Thyroid gland (tissue), 4 donors: ENCODE data around the gene DIS3L2.

ENCODE experiments used
- POLR2A ChIP-seq, 2 donors: fragments of 450-650 bp; IDR thresholded peaks; one replicate each; pipeline ENCODE4 v1.6.1; 2017; ENCODE audit warnings: antibody characterized with exemption in 2 of 2, mild to moderate bottlenecking in 2 of 2, moderate library complexity in 1 of 2
- TF ChIP-seq, protein P1 (sequence below), 6 experiments: fragments of 200-600 bp in 3 of 6; fragments of 450-650 bp in 3 of 6; sonication (generic) in 3 of 6; IDR thresholded peaks; one replicate each; pipeline ENCODE4 v1.5.1; 2016 to 2019; ENCODE audit warnings: antibody characterized with exemption in 6 of 6, mild to moderate bottlenecking in 2 of 6, inconsistent platforms in 1 of 6, moderate library complexity in 1 of 6

- TF ChIP-seq, protein P1, sequence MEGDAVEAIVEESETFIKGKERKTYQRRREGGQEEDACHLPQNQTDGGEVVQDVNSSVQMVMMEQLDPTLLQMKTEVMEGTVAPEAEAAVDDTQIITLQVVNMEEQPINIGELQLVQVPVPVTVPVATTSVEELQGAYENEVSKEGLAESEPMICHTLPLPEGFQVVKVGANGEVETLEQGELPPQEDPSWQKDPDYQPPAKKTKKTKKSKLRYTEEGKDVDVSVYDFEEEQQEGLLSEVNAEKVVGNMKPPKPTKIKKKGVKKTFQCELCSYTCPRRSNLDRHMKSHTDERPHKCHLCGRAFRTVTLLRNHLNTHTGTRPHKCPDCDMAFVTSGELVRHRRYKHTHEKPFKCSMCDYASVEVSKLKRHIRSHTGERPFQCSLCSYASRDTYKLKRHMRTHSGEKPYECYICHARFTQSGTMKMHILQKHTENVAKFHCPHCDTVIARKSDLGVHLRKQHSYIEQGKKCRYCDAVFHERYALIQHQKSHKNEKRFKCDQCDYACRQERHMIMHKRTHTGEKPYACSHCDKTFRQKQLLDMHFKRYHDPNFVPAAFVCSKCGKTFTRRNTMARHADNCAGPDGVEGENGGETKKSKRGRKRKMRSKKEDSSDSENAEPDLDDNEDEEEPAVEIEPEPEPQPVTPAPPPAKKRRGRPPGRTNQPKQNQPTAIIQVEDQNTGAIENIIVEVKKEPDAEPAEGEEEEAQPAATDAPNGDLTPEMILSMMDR (IDR thresholded peaks at IDR 0.05): no peak
- no peak for TF ChIP-seq POLR2A (IDR thresholded peaks at IDR 0.05)
Measured at GRCh38 chr2:232237464-232237863, 276.0 kb downstream of the DIS3L2 start.
